HEK293 (cell line): ENCODE results near the gene NPAS2.

Source experiments
- CTCF ChIP-seq: fragments of 450-650 bp; formaldehyde crosslinking; IDR thresholded peaks from 2 replicates; pipeline ENCODE4 v1.5.1; 2016; ENCODE audit warnings: missing biosample characterization, missing genetic modification characterization
- HOXA7 ChIP-seq: sonication (generic); formaldehyde crosslinking; IDR thresholded peaks from 2 replicates; pipeline ENCODE4 v1.8.1; 2022; ENCODE audit warnings: missing genetic modification reagents, borderline replicate concordance
- YY1 ChIP-seq: fragments of 450-650 bp; formaldehyde crosslinking; IDR thresholded peaks from 2 replicates; pipeline ENCODE4 v1.5.1; 2018; ENCODE audit warnings: missing biosample characterization, missing genetic modification characterization
- ZBTB17 ChIP-seq: fragments of 450-650 bp; formaldehyde crosslinking; IDR thresholded peaks from 2 replicates; pipeline ENCODE4 v1.5.1; 2016; ENCODE audit warnings: missing biosample characterization, missing genetic modification characterization

GRCh38 chr2:100962366-100963025 is 142.6 kb downstream of the NPAS2 start:
- TF ChIP-seq CTCF (tag by site-specific recombination) (no peak), YY1 (tag by site-specific recombination) (no peak), HOXA7 (CRISPR knock-in tag) (no peak), ZBTB17 (tag by site-specific recombination) (no peak)
